Mucosa of rectum (tissue), 2 donors: ENCODE measurements around the gene TSPAN19.
A peak's percentile ranks its signal among the peaks of the same experiment; 100 is the strongest.
"Not testable (repeated sequence)": the region's sequence is repeated elsewhere in the genome, so short reads cannot be mapped to it uniquely, and the experiment has no call there.

Experiments
- H3K27ac ChIP-seq, 2 donors: one replicate each; pipeline ENCODE4 v1.7.0; 2013; ENCODE audit warnings: inconsistent platforms in 2 of 2, low read depth in 2 of 2, low read length in 2 of 2
- H3K27me3 ChIP-seq, 2 donors: one replicate each; pipeline ENCODE4 v1.7.0; 2013; ENCODE audit warnings: low read length in 2 of 2; ENCODE audit not compliant: control insufficient read depth in 2 of 2, insufficient read depth in 2 of 2
- H3K36me3 ChIP-seq, 2 donors: one replicate each; pipeline ENCODE4 v1.7.0; 2013; ENCODE audit warnings: low read length in 2 of 2; ENCODE audit not compliant: control insufficient read depth in 2 of 2, insufficient read depth in 2 of 2
- H3K4me1 ChIP-seq, 2 donors: one replicate each; pipeline ENCODE4 v1.7.0; 2013; ENCODE audit warnings: low read length in 2 of 2, mild to moderate bottlenecking in 1 of 2; ENCODE audit not compliant: control insufficient read depth in 2 of 2, insufficient read depth in 2 of 2
- H3K4me3 ChIP-seq, 2 donors: one replicate each; pipeline ENCODE4 v1.7.0; 2013; ENCODE audit warnings: low read length in 2 of 2
- H3K9ac ChIP-seq, 2 donors: one replicate each; pipeline ENCODE4 v1.7.0; 2013; ENCODE audit warnings: low read length in 2 of 2, low read depth in 1 of 2, mild to moderate bottlenecking in 1 of 2
- H3K9me3 ChIP-seq, 2 donors: one replicate each; pipeline ENCODE4 v1.7.0; 2013; ENCODE audit warnings: low read length in 2 of 2; ENCODE audit not compliant: control insufficient read depth in 2 of 2
- donor health status: healthy.
- donor health status: Normal muscosa, but diverticular disease.

Gene TSPAN19

GRCh38 chr12:85041395-85041794 is 5.3 kb upstream of the TSPAN19 start:
- Histone ChIP-seq H3K27me3 (no peaks in the 10 kb centered on the region), H3K9ac (no peak overlapping the region), H3K4me3 (no peak overlapping the region), H3K36me3 (no peaks in the 10 kb centered on the region), H3K9me3 (no peaks in the 10 kb centered on the region), H3K4me1 (no peaks in the 10 kb centered on the region), H3K27ac (no peak overlapping the region)

GRCh38 chr12:85036733-85037132 is 656 bp upstream of the TSPAN19 start:
- peak overlapping the region; percentile 59 to 70 for H3K4me3 ChIP-seq
- no peaks in the 10 kb centered on the region for H3K9me3 ChIP-seq
- H3K9ac ChIP-seq, result no peak overlapping the region
- H3K36me3 ChIP-seq, result no peaks in the 10 kb centered on the region
- no peak overlapping the region for H3K27ac ChIP-seq
- no peaks in the 10 kb centered on the region for H3K27me3 ChIP-seq
- no peaks in the 10 kb centered on the region for H3K4me1 ChIP-seq

- H3K27me3 ChIP-seq, result no peaks in the 10 kb centered on the region
- H3K27ac ChIP-seq, result no peak overlapping the region
- H3K9me3 ChIP-seq, result no peaks in the 10 kb centered on the region
- H3K4me1 ChIP-seq, result no peaks in the 10 kb centered on the region
- no peaks in the 10 kb centered on the region for H3K36me3 ChIP-seq
- H3K9ac ChIP-seq, result no peak overlapping the region
- H3K4me3 ChIP-seq, result no peak overlapping the region
These were observed 6.6 kb downstream of the TSPAN19 start for GRCh38 chr12:85029456-85029855.

GRCh38 chr12:85018098-85018497 is 18.0 kb downstream of the TSPAN19 start:
- Histone ChIP-seq H3K9ac (no peak overlapping the region), H3K4me1 (no peaks in the 10 kb centered on the region), H3K27ac (no peak overlapping the region), H3K27me3 (no peaks in the 10 kb centered on the region), H3K36me3 (no peaks in the 10 kb centered on the region), H3K9me3 (no peaks in the 10 kb centered on the region), H3K4me3 (no peak overlapping the region)

GRCh38 chr12:85017618-85018017 is 18.5 kb downstream of the TSPAN19 start:
- no peaks in the 10 kb centered on the region for H3K9me3 ChIP-seq
- H3K27me3 ChIP-seq, result no peaks in the 10 kb centered on the region
- H3K36me3 ChIP-seq, result no peaks in the 10 kb centered on the region
- H3K9ac ChIP-seq, result no peak overlapping the region
- no peak overlapping the region for H3K27ac ChIP-seq
- H3K4me1 ChIP-seq, result no peaks in the 10 kb centered on the region
- H3K4me3 ChIP-seq, result no peak overlapping the region

GRCh38 chr12:85017133-85017532 is 18.9 kb downstream of the TSPAN19 start:
- Histone ChIP-seq H3K27ac (no peak overlapping the region), H3K4me3 (no peak overlapping the region), H3K4me1 (no peaks in the 10 kb centered on the region), H3K9ac (no peak overlapping the region), H3K27me3 (no peaks in the 10 kb centered on the region), H3K36me3 (no peaks in the 10 kb centered on the region), H3K9me3 (no peaks in the 10 kb centered on the region)

GRCh38 chr12:85016413-85016812 is 19.7 kb downstream of the TSPAN19 start:
- no peak overlapping the region for H3K27ac ChIP-seq
- H3K9ac ChIP-seq, result no peak overlapping the region
- H3K27me3 ChIP-seq, result no peaks in the 10 kb centered on the region
- H3K9me3 ChIP-seq, result no peaks in the 10 kb centered on the region
- no peaks in the 10 kb centered on the region for H3K4me1 ChIP-seq
- H3K36me3 ChIP-seq, result no peaks in the 10 kb centered on the region
- no peak overlapping the region for H3K4me3 ChIP-seq

GRCh38 chr12:85007836-85008235 is 28.2 kb downstream of the TSPAN19 start:
- H3K36me3 ChIP-seq, result no peaks in the 10 kb centered on the region
- no peaks in the 10 kb centered on the region for H3K4me1 ChIP-seq
- no peak overlapping the region for H3K9ac ChIP-seq
- no peak overlapping the region for H3K27ac ChIP-seq
- H3K27me3 ChIP-seq, result no peaks in the 10 kb centered on the region
- H3K4me3 ChIP-seq, result no peak overlapping the region
- no peaks in the 10 kb centered on the region for H3K9me3 ChIP-seq

GRCh38 chr12:85006206-85006605 is 29.9 kb downstream of the TSPAN19 start:
- no peaks in the 10 kb centered on the region for H3K36me3 ChIP-seq
- no peaks in the 10 kb centered on the region for H3K4me1 ChIP-seq
- no peak overlapping the region for H3K27ac ChIP-seq
- H3K4me3 ChIP-seq, result no peak overlapping the region
- H3K9ac ChIP-seq, result no peak overlapping the region
- no peaks in the 10 kb centered on the region for H3K27me3 ChIP-seq
- no peaks in the 10 kb centered on the region for H3K9me3 ChIP-seq

- Histone ChIP-seq H3K9me3 (no peaks in the 10 kb centered on the region), H3K9ac (no peak overlapping the region), H3K27ac (no peak overlapping the region), H3K27me3 (no peaks in the 10 kb centered on the region), H3K4me1 (no peaks in the 10 kb centered on the region), H3K4me3 (no peak overlapping the region), H3K36me3 (no peaks in the 10 kb centered on the region)
These were observed 30.5 kb downstream of the TSPAN19 start for GRCh38 chr12:85005615-85006014.

- H3K36me3 ChIP-seq, H3K27me3 ChIP-seq, H3K4me1 ChIP-seq, H3K9ac ChIP-seq, H3K9me3 ChIP-seq, H3K4me3 ChIP-seq, H3K27ac ChIP-seq: not testable (repeated sequence)
These were observed 31.0 kb downstream of the TSPAN19 start for GRCh38 chr12:85005047-85005446.
